Parathyroid adenoma (tissue), 2 donors: ENCODE data around the gene MTA1.

Source experiments
- H2AFZ ChIP-seq: fragments of 300-600 bp; sonication (generic); one replicate; pipeline ENCODE4 v1.7.0; 2017; ENCODE audit warnings: antibody characterized with exemption, mild to moderate bottlenecking
- H3K27ac ChIP-seq: fragments of 300-600 bp; sonication (generic); one replicate; pipeline ENCODE4 v1.7.0; 2017
- H3K27me3 ChIP-seq: fragments of 300-600 bp; sonication (generic); one replicate; pipeline ENCODE4 v1.7.0; 2017; ENCODE audit warnings: low read length; ENCODE audit not compliant: control insufficient read depth, insufficient read depth
- H3K36me3 ChIP-seq: fragments of 300-600 bp; sonication (generic); one replicate; pipeline ENCODE4 v1.7.0; 2017; ENCODE audit warnings: low read length; ENCODE audit not compliant: control insufficient read depth, insufficient read depth
- H3K4me1 ChIP-seq: fragments of 300-600 bp; sonication (generic); one replicate; pipeline ENCODE4 v1.7.0; 2017; ENCODE audit warnings: control low read depth
- H3K4me2 ChIP-seq: fragments of 300-600 bp; sonication (generic); one replicate; pipeline ENCODE4 v1.7.0; 2017; ENCODE audit warnings: low read length
- H3K4me3 ChIP-seq: fragments of 300-600 bp; sonication (generic); one replicate; pipeline ENCODE4 v1.7.0; 2017; ENCODE audit warnings: low read depth, low read length
- H3K79me2 ChIP-seq: fragments of 300-600 bp; sonication (generic); one replicate; pipeline ENCODE4 v1.7.0; 2017; ENCODE audit warnings: control low read depth
- H3K9ac ChIP-seq: fragments of 300-600 bp; sonication (generic); one replicate; pipeline ENCODE4 v1.7.0; 2017; ENCODE audit warnings: mild to moderate bottlenecking
- H3K9me3 ChIP-seq: fragments of 300-600 bp; sonication (generic); one replicate; pipeline ENCODE4 v1.7.0; 2017; ENCODE audit warnings: low read length; ENCODE audit not compliant: control insufficient read depth
- CTCF ChIP-seq: fragments of 300-600 bp; sonication (generic); IDR thresholded peaks from one replicate; pipeline ENCODE4 v1.7.0; 2017; ENCODE audit warnings: antibody characterized with exemption, mild to moderate bottlenecking
- donor health status: primary hyperparathyroidism.

MTA1 gene

GRCh38 chr14:105483300-105484068 lies 63.9 kb downstream of the MTA1 start:
- Histone ChIP-seq H3K4me1 (peaks cover 25% of the 10 kb centered on the region), H3K9ac (no peak overlapping the region)

GRCh38 chr14:105484069-105484996 lies 64.7 kb downstream of the MTA1 start:
- peaks cover 28% of the 10 kb centered on the region for H3K4me1 ChIP-seq
- no peaks in the 10 kb centered on the region for H3K36me3 ChIP-seq
- H3K79me2 ChIP-seq = no peaks in the 10 kb centered on the region
- peaks cover 7% of the 10 kb centered on the region for H3K27me3 ChIP-seq
- peak overlapping the region; percentile 43 for H3K27ac ChIP-seq
- no peak overlapping the region for H3K4me2 ChIP-seq
- H2AFZ ChIP-seq = no peak overlapping the region
- no peak overlapping the region for H3K9ac ChIP-seq
- no peak overlapping the region for H3K4me3 ChIP-seq
- TF ChIP-seq CTCF = no peak
- no peaks in the 10 kb centered on the region for H3K9me3 ChIP-seq

More at GRCh38 chr14:105483300-105484068, 63.9 kb downstream of the MTA1 start:
- TF ChIP-seq CTCF = no peak
- peaks cover 7% of the 10 kb centered on the region for H3K27me3 ChIP-seq
- H3K79me2 ChIP-seq = no peaks in the 10 kb centered on the region
- no peaks in the 10 kb centered on the region for H3K9me3 ChIP-seq
- peak overlapping the region; percentile 87 for H3K27ac ChIP-seq
- H3K4me2 ChIP-seq = no peak overlapping the region
- no peak overlapping the region for H3K4me3 ChIP-seq
- no peaks in the 10 kb centered on the region for H3K36me3 ChIP-seq
- no peak overlapping the region for H2AFZ ChIP-seq

GRCh38 chr14:105484997-105485393 lies 65.4 kb downstream of the MTA1 start:
- no peak for TF ChIP-seq CTCF
- peak overlapping the region; percentile 43 for H3K27ac ChIP-seq
- H3K4me2 ChIP-seq = no peak overlapping the region
- no peaks in the 10 kb centered on the region for H3K36me3 ChIP-seq
- H3K9me3 ChIP-seq = no peaks in the 10 kb centered on the region
- H3K4me1 ChIP-seq = peaks cover 30% of the 10 kb centered on the region
- no peak overlapping the region for H3K4me3 ChIP-seq
- no peaks in the 10 kb centered on the region for H3K79me2 ChIP-seq
- H3K27me3 ChIP-seq = peaks cover 7% of the 10 kb centered on the region
- no peak overlapping the region for H2AFZ ChIP-seq
- H3K9ac ChIP-seq = no peak overlapping the region

- Histone ChIP-seq H3K4me2 (no peak overlapping the region), H3K79me2 (no peaks in the 10 kb centered on the region), H3K9me3 (no peaks in the 10 kb centered on the region), H3K4me1 (peaks cover 29% of the 10 kb centered on the region), H3K27me3 (peaks cover 7% of the 10 kb centered on the region), H3K9ac (no peak overlapping the region), H3K36me3 (no peaks in the 10 kb centered on the region), H2AFZ (peak overlapping the region; percentile 70), H3K27ac (peak overlapping the region; percentile 43), H3K4me3 (no peak overlapping the region)
- peak; percentile 54 for TF ChIP-seq CTCF
These were observed 66.1 kb downstream of the MTA1 start for GRCh38 chr14:105485739-105486162.
